Esophagus (tissue), 2 donors: Measurements from ENCODE around the gene ADCY7. TPM values are rescaled to one million over a fixed set of nuclear protein-coding genes. Genes with fewer than 3 reads are reported as not detected.

Experiments used
- H3K27ac ChIP-seq, 2 donors: one replicate each; pipeline ENCODE4 v1.5.1; 2013; ENCODE audit warnings: low read depth in 2 of 2, mild to moderate bottlenecking in 2 of 2, inconsistent platforms in 1 of 2, low read length in 1 of 2, moderate library complexity in 1 of 2
- H3K27me3 ChIP-seq, 2 donors: one replicate each; pipeline ENCODE4 v1.6.1; 2013; ENCODE audit warnings: low read length in 2 of 2, control low read depth in 1 of 2, mild to moderate bottlenecking in 1 of 2; ENCODE audit not compliant: insufficient read depth in 2 of 2, control insufficient read depth in 1 of 2
- H3K36me3 ChIP-seq, 2 donors: one replicate each; pipeline ENCODE4 v1.6.1; 2013; ENCODE audit warnings: low read length in 1 of 2; ENCODE audit not compliant: control insufficient read depth in 2 of 2, insufficient read depth in 2 of 2
- H3K4me1 ChIP-seq, 2 donors: one replicate each; pipeline ENCODE4 v1.6.1; 2013; ENCODE audit warnings: low read length in 1 of 2; ENCODE audit not compliant: control insufficient read depth in 2 of 2, insufficient read depth in 2 of 2
- H3K4me3 ChIP-seq, 2 donors: one replicate each; pipeline ENCODE4 v1.5.1; 2013; ENCODE audit warnings: low read length in 2 of 2, mild to moderate bottlenecking in 2 of 2, low read depth in 1 of 2, moderate library complexity in 1 of 2
- H3K9me3 ChIP-seq, 2 donors: one replicate each; pipeline ENCODE4 v1.6.1; 2013; ENCODE audit warnings: mild to moderate bottlenecking in 2 of 2, low read depth in 1 of 2, low read length in 1 of 2, moderate library complexity in 1 of 2; ENCODE audit not compliant: control insufficient read depth in 2 of 2, insufficient read depth in 1 of 2
- WGBS, 2 donors: extraction: QIAGEN DNeasy Blood & Tissue Kit; methylation state at CpG; one replicate each; pipeline ENCODE4 v1.1.7; 2013; 5-methylcytosine and 5-hydroxymethylcytosine counted together
- polyA plus RNA-seq, 2 donors: library from polyadenylated mRNA; stranded (reverse); fragments of 200-250 nt; gene quantifications; one replicate each; pipeline ENCODE4 v1.2.3, GENCODE V29; 2013
- donor health status: healthy with polysubstance abuse.
- donor health status: Bipolar disorder and iron deficiency.

Gene ADCY7
- polyA plus RNA-seq, 2 donors, result 8.9 to 9.5 TPM

GRCh38 chr16:50265716-50266336 is 525 bp upstream of the ADCY7 start:
- Histone ChIP-seq H3K4me3 (no peak overlapping the region), H3K36me3 (peaks cover 0 to 2% of the 10 kb centered on the region in 2 donors), H3K4me1 (peaks cover 7 to 12% of the 10 kb centered on the region in 2 donors), H3K27ac (peak overlapping the region; percentile 1 to 79), H3K9me3 (no peaks in the 10 kb centered on the region), H3K27me3 (no peaks in the 10 kb centered on the region)
- WGBS, 2 donors, result 76 to 82% methylated on average over 10 of the region's 10 CpGs

GRCh38 chr16:50267151-50267631 is 840 bp downstream of the ADCY7 start:
- H3K27me3 ChIP-seq, result no peaks in the 10 kb centered on the region
- peaks cover 0 to 4% of the 10 kb centered on the region in 2 donors for H3K36me3 ChIP-seq
- WGBS, 2 donors, result 81 to 83% methylated on average over 8 of the region's 8 CpGs
- H3K4me3 ChIP-seq, result peak overlapping the region in 1 of 2 donors; percentile 24
- H3K4me1 ChIP-seq, result peaks cover 7 to 15% of the 10 kb centered on the region in 2 donors
- no peaks in the 10 kb centered on the region for H3K9me3 ChIP-seq
- H3K27ac ChIP-seq, result peak overlapping the region in 1 of 2 donors; percentile 45

DNA sequence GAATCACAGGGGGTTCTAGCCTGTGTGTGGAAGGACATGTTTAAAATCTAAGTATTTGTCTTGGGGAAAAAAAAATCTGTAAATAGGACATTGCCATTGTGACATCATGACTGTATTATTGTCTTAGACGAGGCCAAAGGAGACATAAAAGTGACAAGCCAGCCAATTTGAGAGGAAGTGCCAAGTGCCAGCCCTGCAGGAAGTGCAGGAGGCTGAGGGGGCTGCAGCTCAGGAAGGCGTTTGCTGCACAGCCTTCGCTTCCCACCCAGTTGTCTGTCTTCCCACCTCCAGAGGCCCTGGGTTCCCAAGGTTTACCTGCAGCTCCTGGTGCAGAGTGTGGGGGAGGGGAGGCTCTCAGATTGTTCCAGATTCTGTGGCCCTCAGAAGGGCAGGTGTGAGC is 1.3 kb downstream of the ADCY7 start:
- no peak overlapping the region for H3K4me3 ChIP-seq
- H3K27me3 ChIP-seq, result no peaks in the 10 kb centered on the region
- WGBS, 2 donors, result 55 to 61% methylated on average over 3 of the region's 3 CpGs
- peaks cover 7 to 15% of the 10 kb centered on the region in 2 donors for H3K4me1 ChIP-seq
- H3K9me3 ChIP-seq, result no peaks in the 10 kb centered on the region
- peaks cover 0 to 6% of the 10 kb centered on the region in 2 donors for H3K36me3 ChIP-seq
- H3K27ac ChIP-seq, result peak overlapping the region in 1 of 2 donors; percentile 45

DNA sequence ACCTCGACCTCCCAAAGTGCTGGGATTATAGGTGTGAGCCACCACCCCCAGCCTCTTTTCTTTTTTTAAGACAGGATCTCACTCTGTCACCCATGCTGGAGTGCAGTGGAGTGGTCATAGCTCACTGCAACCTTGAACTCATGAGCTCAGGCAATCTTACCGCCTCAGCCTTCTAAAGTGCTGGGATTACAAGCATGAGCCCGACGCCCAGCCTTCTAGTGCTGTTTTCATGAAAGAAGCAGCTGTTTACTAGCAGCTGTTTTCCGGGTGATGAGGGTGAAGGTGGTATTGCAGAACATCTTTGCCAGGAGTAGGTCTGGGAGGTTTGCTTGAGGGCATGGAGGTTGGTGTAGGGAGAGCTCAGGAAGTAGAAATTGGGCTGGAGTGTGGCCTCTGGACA is 2.0 kb downstream of the ADCY7 start:
- Histone ChIP-seq H3K4me1 (peaks cover 9 to 16% of the 10 kb centered on the region in 2 donors), H3K9me3 (no peaks in the 10 kb centered on the region), H3K4me3 (no peak overlapping the region), H3K36me3 (peaks cover 0 to 6% of the 10 kb centered on the region in 2 donors), H3K27me3 (no peaks in the 10 kb centered on the region), H3K27ac (no peak overlapping the region)
- 77 to 84% methylated on average over 5 of the region's 5 CpGs for WGBS, 2 donors

DNA sequence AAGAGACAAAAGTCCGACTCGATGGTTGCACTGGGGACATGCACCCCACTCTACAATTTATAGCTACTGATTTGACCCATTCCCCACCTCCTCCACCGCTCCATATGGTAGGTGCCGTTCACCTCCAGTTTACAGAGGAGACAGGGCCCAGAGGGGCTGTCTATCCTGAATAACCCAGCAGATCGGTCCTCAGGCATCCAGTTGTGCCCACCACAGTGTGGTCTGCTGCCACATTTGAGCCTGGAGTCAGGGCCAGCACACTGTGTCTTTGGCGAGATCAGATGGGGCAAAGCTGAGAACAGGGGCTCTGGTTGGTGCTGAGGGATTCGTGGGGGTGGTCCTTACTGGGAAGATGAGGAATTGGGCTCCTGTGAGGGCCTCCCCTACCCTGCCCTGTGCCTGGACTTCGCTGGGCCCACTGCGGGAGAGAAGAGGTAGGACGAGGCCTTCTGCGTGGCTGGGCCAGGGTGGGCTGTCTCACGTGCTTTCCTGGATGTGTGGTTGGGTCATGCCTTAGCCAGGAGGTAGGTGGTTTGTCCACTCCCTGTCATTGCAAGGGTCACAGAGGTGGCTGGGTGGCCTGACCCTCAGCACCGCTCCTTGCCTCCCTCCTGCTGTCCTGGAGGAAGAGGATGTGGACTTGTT is 2.8 kb downstream of the ADCY7 start:
- Histone ChIP-seq H3K4me1 (peaks cover 10 to 18% of the 10 kb centered on the region in 2 donors), H3K36me3 (peaks cover 0 to 6% of the 10 kb centered on the region in 2 donors), H3K9me3 (no peaks in the 10 kb centered on the region), H3K27ac (no peak overlapping the region), H3K27me3 (no peaks in the 10 kb centered on the region), H3K4me3 (no peak overlapping the region)
- 94 to 96% methylated on average over 13 of the region's 13 CpGs for WGBS, 2 donors

DNA sequence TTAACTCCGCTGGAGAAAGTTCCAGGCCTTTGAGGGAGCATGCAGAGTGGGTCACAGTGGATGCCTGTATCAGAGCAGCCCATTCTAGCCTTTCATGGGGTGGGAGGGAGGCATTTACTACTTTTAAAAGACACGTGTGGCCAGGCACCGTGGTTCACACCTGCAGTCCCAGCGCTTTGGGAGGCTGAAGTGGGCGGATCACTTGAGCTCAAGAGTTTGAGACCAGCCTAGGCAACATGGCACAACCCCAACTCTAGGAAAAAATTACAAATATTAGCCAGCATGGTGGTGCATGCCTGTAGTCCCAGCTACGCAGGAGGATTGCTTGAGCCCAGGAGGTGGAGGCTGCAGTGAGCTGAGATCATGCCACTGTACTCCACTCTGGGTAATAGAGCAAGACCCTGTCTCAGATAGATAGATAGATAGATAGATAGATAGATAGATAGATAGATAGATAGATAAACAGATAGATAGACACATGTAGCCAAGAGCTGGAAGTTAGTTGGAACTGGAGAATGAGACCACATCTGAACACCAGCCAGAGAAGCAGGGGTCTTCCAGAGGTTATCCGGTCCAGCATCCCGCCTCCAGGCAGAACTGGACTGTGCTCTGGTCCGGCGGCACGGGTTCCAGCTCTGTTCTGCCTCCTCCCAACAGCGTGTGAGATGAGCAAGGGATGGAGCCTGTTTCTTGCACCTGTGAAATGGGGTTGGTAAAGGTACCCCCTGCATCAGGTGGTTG is 3.6 kb downstream of the ADCY7 start:
- no peak overlapping the region for H3K27ac ChIP-seq
- no peak overlapping the region for H3K4me3 ChIP-seq
- H3K9me3 ChIP-seq, result no peaks in the 10 kb centered on the region
- H3K4me1 ChIP-seq, result peaks cover 10 to 18% of the 10 kb centered on the region in 2 donors
- 79 to 82% methylated on average over 12 of the region's 12 CpGs for WGBS, 2 donors
- peaks cover 0 to 6% of the 10 kb centered on the region in 2 donors for H3K36me3 ChIP-seq
- H3K27me3 ChIP-seq, result no peaks in the 10 kb centered on the region

DNA sequence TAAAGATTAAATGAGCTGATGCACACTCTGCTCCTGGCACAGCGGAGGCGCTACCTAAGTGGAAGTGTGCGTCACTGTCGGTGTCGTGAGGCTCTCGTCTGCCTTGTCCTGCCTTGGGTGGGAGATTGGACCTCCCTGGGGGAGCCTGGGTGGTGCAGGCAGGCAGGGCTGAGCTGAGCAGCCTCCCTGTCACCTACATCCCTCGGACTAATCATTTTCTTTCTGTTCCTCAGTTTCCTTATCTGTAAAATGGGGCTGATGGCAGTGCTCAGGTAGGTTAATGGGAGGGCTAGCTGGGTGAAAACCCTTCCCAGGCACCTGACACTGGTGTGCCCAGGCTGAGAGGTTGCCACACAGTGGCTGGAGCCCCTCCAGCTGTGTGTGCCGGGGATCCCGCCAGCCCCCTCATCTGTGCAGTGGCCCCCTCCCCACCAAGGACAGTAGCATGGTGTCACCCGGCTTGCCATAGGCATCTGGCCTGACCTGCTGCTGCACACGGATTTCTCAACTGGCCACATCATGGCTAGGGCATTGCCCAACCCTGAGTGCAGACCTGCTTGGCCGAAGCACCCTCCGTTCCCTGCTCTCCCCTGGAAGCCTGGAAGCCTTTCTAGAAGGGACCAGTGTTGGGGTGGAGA is 4.3 kb downstream of the ADCY7 start:
- Histone ChIP-seq H3K4me3 (no peak overlapping the region), H3K36me3 (peaks cover 0 to 6% of the 10 kb centered on the region in 2 donors), H3K27me3 (no peaks in the 10 kb centered on the region)

DNA sequence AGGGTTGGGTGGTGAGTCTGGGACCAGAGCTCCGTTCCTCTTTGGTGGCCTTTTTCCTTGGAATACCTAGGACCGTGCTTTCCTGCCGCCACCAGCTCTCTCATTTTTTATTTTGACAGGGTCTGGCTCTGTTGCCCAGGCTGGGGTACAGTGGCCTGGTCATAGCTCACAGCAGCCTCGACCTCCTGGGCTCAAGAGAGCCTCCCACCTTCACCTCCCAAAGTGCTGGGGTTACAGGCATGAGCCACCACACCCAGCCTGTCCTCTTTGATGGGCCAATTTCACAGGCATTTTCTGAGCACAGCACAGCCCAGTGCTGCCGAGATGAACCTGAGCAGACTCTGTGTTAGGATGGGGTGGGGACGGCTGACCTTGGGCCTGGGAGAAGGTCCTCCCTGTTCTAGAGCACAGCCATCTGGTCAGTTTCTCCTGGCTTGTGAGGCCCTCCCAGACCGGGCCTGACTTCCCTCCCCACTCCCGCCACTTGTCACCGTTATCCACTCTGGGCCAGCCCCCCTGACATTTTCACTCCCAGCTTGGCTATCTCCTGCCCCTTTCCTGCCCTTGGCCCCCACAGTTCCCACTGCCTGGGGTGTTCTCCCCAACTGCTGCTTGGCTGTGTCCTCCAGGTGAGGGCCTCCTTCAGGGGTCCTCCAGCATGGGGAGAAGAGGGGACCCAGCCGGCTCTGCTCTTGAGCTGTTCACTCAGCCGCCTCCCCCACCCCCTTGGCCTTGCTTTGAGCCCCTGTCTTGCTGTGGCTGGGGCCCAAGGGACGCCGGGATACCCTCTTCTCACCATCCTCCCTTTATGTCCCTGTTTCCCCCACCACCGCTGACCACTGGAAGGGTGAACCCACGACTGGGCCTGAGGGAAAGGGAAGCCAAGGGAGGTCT is 5.0 kb downstream of the ADCY7 start:
- peaks cover 0 to 6% of the 10 kb centered on the region in 2 donors for H3K36me3 ChIP-seq
- H3K27me3 ChIP-seq, result no peaks in the 10 kb centered on the region
- H3K4me3 ChIP-seq, result no peak overlapping the region
- H3K27ac ChIP-seq, result no peak overlapping the region
- peaks cover 7 to 14% of the 10 kb centered on the region in 2 donors for H3K4me1 ChIP-seq
- WGBS, 2 donors, result 86 to 89% methylated on average over 15 of the region's 15 CpGs
- no peaks in the 10 kb centered on the region for H3K9me3 ChIP-seq

More for the DNA sequence above, 4.3 kb downstream of the ADCY7 start:
- WGBS, 2 donors, result 91 to 93% methylated on average over 12 to 13 of the region's 13 CpGs
- Histone ChIP-seq H3K4me1 (peaks cover 10 to 15% of the 10 kb centered on the region in 2 donors), H3K9me3 (no peaks in the 10 kb centered on the region), H3K27ac (no peak overlapping the region)
